ENCODE results near the gene CLEC2D.
"Not testable (repeated sequence)": the region's sequence is repeated elsewhere in the genome, so short reads cannot be mapped to it uniquely, and the experiment has no call there.

- not testable (repeated sequence) for TF ChIP-seq ZNF274 (IDR thresholded peaks at IDR 0.05; ENCODE audit: low read depth, low read length); SUZ12 (IDR thresholded peaks at IDR 0.05; ENCODE audit: extremely low read depth, insufficient read depth, insufficient read length); YY1 (IDR thresholded peaks at IDR 0.05; ENCODE audit: insufficient read depth, insufficient read length)
These were observed 15.9 kb downstream of the CLEC2D start for GRCh38 chr12:9685366-9685765.

Measured in NT2/D1 (cell line).